ENCODE measurements around the gene TMEM209.
"Not testable (repeated sequence)": the region's sequence is repeated elsewhere in the genome, so short reads cannot be mapped to it uniquely, and the experiment has no call there.

TMEM209 gene

DNA sequence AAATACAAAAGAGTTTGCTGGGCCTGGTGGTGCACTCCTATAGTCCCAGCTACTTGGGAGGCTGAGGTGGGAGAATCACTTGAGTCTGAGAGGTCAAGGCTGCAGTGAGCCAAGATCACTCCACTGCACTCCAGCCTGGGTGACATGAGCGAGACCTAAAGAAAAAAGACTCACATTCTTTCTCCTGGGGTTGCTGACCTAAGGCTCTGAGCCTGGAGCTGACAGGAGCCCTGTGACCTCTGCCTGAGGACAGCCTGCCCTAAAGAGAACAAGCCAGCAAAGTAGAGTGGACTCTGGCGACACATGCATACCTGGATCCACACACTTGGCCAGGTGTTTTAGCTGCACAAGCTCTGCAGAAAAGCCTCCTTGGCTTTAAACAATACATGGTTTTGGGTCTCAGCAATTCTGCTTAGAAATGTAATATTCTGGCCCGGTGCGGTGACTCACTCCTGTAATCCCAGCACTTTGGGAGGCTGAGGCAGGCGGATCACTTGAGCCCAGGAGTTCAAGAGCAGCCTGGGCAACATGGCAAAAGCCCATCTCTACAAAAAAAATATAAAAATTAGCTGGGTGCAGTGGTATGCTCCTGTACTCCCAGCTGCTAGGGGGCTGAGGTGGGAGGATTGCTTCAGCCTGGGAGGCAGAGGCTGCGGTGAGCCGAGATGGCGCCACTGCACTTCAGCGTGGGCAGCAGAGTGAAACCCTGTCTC, 58.4 kb downstream of the TMEM209 start:
- Histone ChIP-seq H3K4me3 (no peak overlapping the region), H3K27ac (no peak overlapping the region)

DNA sequence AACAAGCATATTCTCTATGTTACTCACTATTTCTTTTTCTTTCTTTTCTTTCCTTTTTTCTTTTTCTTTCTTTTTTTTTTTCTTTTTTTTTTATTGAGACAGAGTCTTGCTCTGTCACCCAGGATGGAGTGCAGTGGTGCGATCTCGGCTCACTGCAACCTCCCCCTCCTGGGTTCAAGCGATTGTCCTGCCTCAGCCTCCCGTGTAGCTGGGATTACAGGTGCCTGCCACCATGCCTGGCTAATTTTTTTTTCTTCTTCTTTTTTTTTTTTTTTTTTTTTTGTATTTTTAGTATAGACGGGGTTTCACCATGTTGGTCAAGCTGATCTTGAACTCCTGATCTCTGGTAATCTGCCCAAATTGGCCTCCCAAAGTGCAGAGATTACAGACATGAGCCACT, 59.1 kb downstream of the TMEM209 start:
- not testable (repeated sequence) for H3K27ac ChIP-seq, H3K4me3 ChIP-seq

DNA sequence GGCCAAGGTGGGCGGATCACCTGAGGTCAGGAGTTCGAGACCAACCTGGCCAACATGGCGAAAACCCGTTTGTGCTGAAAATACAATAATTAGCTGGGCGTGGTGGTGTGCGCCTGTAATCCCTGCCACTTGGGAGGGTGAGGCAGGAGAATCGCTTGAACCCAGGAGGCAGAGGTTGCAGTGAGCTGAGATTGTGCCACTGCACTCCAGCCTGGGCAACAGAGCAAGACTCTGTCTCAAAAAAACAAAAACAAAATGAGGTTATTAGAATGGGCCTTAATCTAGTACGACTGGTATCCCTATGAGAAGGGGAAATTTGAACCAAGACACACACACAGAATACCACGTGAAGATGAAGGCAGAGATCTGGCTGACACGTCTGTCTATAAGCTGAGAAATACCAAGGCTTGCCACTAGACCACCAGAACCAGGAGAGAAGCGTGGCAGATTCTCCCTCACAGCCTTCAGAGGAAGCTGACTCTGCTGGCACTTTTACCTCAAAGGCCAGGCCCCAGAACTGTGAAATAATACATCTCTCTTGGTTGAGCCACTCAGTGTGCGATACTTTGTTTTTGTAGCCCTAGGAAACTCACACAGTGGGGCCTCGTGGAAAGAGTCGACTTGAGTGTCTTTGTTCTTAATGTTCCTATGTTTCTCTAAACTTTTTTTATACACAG, 59.6 kb downstream of the TMEM209 start:
- Histone ChIP-seq H3K27ac (no peak overlapping the region), H3K4me3 (no peak overlapping the region)

DNA sequence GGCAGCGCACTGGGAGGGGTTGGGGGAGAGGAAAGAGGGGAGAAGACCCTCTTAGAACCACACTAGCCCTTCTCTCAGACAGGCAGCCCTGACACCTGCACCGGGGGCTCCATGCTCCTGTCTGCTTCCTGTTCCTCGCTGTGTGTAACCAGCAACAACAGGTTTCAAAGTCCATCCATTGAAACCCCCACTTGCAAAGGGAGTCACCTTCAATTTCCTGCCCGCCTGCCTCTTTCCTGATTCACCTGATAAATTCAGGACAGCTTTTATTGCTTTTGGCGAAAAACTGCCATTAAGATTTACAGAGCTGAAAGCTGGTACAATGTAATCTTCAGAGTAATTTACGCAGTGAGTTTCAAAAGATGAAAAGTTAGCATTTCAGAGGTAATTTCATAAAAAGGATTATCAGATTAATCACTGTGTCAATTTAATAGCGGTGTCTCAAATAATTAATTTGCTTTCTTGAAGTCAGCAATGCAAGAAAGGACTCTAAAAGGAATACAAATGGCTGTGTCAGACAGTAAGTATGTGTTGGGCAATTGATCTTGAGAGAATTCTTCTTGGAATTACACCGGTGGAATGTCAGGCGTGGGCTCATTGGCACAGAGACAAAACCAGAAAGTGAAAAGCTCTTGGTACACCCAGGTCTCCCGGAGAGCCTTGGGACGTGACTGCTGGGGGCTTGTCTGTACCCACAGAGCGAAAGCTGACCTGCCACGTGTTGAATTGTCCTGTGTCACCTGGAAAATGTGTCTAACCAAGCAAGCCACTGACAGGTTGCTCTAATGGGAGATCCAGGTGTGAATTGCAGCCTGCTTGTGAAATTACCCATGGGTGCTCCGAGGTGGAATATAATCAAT, 60.7 kb downstream of the TMEM209 start:
- Histone ChIP-seq H3K4me3 (no peak overlapping the region), H3K27ac (peak overlapping the region in 1 of 21 experiments; percentile 21)

DNA sequence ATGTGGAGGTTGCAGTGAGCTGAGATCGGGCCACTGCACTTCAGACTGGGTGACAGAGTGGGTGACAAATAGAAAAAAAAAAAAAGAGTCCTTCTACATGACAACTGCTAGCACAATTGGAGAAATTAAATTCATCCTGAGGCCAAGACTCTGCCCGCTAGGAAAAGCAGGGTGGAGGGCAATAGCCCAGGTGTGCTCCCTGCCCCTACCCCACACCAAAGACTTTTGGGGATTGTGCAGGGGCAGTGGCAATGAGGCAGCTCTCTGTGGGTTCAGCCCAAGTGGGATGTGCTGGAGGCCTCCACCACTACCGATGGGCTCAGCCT, 61.3 kb downstream of the TMEM209 start:
- peak overlapping the region in 1 of 21 experiments; percentile 21 for H3K27ac ChIP-seq

GRCh38 chr7:130143334-130143732, 61.9 kb downstream of the TMEM209 start:
- Histone ChIP-seq H3K27ac (peak overlapping the region in 1 of 21 experiments; percentile 87), H3K4me3 (no peak overlapping the region)

More for the DNA sequence above, 61.3 kb downstream of the TMEM209 start:
- H3K4me3 ChIP-seq, result no peak overlapping the region

DNA sequence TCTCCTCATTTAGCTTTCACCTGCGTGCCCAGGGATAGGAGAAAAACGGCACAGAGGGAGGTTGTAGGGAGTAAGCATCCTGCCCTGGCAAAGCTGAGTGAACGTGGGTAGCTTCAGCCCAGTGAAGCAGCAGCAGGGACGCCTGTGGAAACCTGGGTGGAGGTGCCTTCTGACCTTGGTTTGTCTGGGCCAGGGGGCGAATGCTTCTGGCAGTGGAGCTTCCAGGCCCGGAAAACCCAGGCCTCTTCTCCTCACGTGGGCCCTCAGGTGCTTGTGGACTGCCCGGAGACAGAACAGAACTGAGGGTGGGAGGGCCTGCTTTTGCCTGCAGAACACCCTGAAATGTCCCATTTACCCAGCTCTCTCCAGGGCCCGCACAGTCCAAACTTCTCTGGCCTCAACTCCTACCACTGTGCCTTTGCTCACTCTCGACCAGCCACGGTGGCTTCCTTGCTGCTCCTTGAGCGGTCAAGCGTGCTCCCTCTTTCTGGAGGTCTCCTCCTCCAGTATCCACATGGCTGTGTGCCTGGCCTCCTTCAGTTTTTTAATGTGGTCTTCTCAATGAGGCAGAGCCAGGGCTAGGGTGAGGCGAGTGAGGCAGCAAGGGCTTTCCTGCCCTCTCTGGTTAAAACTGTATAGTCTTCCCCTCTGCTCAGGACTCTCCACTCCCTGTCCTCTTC, 62.4 kb downstream of the TMEM209 start:
- Histone ChIP-seq H3K4me3 (no peak overlapping the region), H3K27ac (peak overlapping the region in 2 of 21 experiments; percentile 17 to 87)

GRCh38 chr7:130141884-130142653, 63.1 kb downstream of the TMEM209 start:
- Histone ChIP-seq H3K27ac (peak overlapping the region in 15 of 21 experiments; percentile 18 to 87 (median 82)), H3K4me3 (peak overlapping the region; percentile 29 to 66 (median 54))

DNA sequence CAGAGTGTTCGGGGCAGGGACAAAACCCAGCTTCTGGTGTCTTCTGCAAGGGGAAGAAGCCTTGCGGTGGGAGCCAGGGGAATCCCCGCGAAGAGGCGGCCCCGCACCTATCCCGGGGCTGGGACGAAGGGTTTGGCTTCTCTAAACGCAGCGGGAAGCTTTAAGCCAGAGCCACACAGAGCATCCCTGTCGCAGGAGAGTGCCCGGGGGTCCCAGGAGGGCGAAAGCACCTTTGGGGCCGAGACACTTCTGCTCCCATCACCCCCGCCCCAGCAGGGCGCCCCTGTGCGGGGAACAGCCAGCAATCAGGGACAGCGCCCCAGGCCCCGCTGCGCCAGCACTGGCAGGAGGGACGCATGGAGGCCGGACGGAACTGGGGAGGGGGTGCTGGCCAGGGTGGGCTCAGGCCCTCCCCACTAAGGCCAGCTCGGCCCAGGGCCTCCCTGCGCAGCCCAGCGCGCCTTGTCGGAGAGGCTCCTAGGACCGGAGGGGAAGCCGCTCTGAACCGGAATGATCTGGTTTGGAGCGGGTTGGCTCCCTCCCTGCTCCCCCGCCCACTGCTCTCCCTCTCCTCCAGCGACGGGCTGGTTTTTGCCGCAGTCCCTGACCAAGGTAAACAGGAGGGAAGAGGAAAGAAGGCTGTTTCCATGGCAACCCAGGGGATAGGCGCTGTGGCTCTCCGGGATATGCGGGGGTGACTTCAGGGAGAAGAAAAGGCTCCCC, 63.9 kb downstream of the TMEM209 start:
- peak overlapping the region in 18 of 21 experiments; percentile 18 to 87 (median 82) for H3K27ac ChIP-seq
- H3K4me3 ChIP-seq, result peak overlapping the region; percentile 29 to 66 (median 54)

- Histone ChIP-seq H3K27ac (peak overlapping the region in 13 of 21 experiments; percentile 18 to 87 (median 82)), H3K4me3 (peak overlapping the region; percentile 29 to 66 (median 54))
These were observed 64.5 kb downstream of the TMEM209 start for GRCh38 chr7:130140551-130141160.

GRCh38 chr7:130139193-130139960, 65.8 kb downstream of the TMEM209 start:
- Histone ChIP-seq H3K27ac (no peak overlapping the region), H3K4me3 (no peak overlapping the region)

- H3K4me3 ChIP-seq, result no peak overlapping the region
- H3K27ac ChIP-seq, result no peak overlapping the region
These were observed 68.0 kb downstream of the TMEM209 start for GRCh38 chr7:130137207-130137606.

DNA sequence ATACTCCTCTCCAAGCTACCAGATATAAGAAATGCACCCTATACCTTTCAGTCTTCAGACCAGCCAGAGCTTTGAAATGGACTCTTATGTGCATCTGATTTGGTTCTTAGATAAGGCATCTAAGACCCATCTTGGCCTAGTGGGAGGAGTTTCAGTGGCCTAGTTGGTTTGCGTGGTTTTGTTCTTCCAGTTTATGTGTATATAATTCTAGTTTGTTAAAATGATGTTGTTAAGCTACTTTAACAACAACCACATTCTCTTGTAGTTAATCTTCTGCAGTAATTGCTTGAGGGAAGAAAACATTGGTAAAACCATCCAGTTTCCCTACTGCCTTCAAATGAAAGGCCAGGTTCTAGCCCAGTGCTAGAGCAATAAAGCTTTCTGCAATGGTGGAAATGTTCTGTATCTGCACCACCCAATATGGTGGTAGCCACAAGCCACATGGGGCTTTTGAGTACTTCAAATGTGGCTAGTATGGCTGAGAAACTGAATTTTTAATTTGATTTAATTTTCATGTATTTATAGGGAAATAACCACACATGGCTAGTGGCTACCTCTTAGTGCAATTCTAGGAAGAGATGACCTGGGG, 68.5 kb downstream of the TMEM209 start:
- H3K27ac ChIP-seq, result no peak overlapping the region

GRCh38 chr7:130135208-130136205, 69.7 kb downstream of the TMEM209 start:
- H3K4me3 ChIP-seq, result no peak overlapping the region
- no peak overlapping the region for H3K27ac ChIP-seq

More for the DNA sequence above, 68.5 kb downstream of the TMEM209 start:
- H3K4me3 ChIP-seq, result no peak overlapping the region

GRCh38 chr7:130134726-130135125, 70.5 kb downstream of the TMEM209 start:
- no peak overlapping the region for H3K27ac ChIP-seq
- no peak overlapping the region for H3K4me3 ChIP-seq

Data from skin epidermis (tissue), 12 donors.